Stimulated activated naive CD4-positive, alpha-beta T cell (primary cell): ENCODE results near the gene AMTN.

Source experiments
- DNase-seq, 6 experiments: peaks; one replicate each; lab custom pipeline; 2025; lab: John Stamatoyannopoulos, UW

AMTN gene

GRCh38 chr4:70559924-70560323, 41.6 kb downstream of the AMTN start:
- no peak for DNase-seq

GRCh38 chr4:70564033-70564432, 45.7 kb downstream of the AMTN start:
- no peak for DNase-seq

- no peak for DNase-seq
Measured at GRCh38 chr4:70570796-70571195, 52.4 kb downstream of the AMTN start.

GRCh38 chr4:70571772-70572171, 53.4 kb downstream of the AMTN start:
- DNase-seq: no peak

GRCh38 chr4:70575964-70576363, 57.6 kb downstream of the AMTN start:
- no peak for DNase-seq

- DNase-seq: no peak
Measured at GRCh38 chr4:70577220-70577927, 59.0 kb downstream of the AMTN start.

- no peak for DNase-seq
Measured at GRCh38 chr4:70581980-70582379, 63.6 kb downstream of the AMTN start.
